HG03066 (cell line): ENCODE data around the gene ELF2.
"Not testable (repeated sequence)": the region's sequence is repeated elsewhere in the genome, so short reads cannot be mapped to it uniquely, and the experiment has no call there.

Experiments
- ATAC-seq: cut with Tn5 transposase; IDR thresholded peaks from one replicate; pipeline ENCODE4 v1.9.1; 2021; ENCODE audit warnings: low read depth; ENCODE audit not compliant: unreplicated experiment

Gene ELF2

DNA sequence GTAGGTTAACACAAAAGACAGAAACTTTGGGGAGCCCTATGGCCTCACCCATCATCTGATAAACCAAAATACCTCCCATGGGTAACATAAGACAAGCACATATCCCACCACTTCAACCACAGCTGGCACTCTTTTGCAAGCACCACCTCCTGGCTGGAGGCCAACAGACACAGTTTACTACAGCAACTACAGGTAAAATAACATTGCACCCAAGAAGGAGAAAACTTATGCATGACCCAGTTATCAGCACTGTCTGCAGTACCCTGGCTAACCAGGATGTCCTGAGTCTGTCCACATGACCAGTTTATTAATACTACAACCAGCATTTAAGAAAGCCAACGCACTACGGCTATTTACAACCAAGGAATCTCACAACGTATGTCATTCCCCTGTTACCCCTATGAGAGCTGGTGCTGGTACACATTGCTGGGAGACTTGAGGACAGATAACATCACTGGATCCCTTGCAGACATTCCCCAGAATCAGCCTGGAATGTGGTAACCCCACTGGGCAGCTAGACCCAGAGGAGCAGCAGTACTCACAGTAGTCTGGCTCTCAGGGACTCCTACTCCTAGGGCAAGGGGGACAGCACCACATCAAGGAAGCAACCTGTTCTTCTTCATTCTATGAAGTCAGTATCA is 32.0 kb downstream of the ELF2 start:
- no peak for ATAC-seq

DNA sequence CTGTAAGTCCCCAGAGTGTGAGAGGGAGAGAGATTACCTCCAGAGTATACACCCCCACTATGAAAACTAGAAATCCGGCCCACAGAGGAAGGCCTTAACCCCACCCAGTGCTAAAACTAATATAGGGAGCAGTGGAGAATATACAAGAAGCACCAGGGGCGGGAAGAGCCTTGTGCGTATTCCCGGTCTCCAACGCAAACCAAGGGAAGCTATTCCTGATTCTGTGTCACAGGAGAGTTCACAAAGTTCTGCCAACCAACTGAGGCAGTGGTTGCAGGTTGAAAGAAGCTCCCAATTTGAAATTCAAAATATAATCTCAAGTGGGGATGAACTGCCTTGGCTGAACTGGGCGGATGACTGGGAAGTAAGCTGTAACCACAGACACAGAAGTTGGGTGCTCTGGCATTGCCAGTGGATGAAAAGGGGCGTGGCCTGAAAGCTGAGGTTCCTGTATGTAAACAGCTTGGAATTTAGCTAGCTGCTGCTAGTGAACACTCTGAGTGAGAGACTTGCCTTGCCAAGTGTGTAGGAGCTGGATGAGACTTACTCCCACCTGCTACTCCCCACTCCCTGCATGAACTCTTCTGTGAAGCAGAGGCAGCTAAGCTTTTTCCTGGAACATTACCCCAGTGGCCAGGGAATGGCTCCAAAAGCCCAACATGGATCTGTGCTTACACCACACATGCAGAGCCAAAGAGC is 32.7 kb downstream of the ELF2 start:
- ATAC-seq: no peak

DNA sequence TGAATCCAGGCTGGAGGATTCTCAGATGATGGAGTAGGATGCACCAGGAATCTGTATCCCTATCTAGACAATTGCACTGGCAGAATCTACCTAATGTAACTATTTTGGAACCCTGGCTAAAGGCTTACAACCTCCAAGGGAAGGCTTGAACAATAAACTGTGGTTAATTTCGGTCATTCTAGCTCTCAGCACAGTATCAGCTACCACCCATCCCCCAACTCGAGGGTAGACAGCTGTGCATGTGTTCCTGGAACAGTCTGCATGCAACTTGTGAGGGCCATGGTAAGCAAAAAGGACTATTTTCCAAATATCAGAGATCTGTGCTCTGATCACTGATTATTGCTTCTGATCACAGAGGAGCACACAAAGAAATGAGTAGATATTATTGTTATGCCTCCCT is 34.0 kb downstream of the ELF2 start:
- no peak for ATAC-seq

DNA sequence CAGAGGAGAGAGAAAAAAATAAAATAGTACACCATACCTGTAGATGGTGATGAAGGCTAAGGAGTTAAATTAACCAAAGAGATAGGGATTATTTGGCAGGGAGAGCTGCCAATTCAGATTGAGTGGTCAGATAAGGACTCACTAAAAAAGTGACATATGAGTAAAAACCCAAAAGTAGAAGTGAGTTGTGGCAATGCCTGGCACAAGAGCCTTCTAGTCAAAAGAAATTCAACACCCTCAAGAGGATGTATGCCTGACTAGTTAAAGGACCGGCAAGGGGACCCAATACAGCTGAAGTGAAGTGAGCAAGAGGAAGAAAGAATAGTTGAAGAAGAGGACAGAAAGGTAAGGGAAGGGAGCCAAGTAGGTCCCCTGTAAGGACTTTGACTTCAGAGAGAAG is 34.9 kb downstream of the ELF2 start:
- peak; percentile 67 for ATAC-seq

DNA sequence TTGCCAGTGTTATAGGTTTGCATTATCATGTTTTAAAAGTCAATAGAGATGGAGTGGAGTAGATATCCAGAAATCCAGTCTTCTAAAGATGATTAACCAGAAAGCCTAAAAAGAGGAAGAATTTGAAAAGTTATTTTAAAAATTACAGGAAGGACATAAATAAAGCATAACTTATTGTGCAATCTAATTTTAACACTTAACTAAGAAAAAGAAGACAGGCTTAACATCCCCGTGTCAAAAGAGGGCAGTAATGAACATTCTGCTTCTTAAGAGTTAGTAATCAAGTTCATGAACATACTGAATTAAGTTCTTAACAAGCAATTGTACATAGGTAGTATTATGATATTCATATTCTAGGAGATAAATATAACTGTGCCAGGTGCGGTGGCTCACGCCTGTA is 39.3 kb downstream of the ELF2 start:
- no peak for ATAC-seq

DNA sequence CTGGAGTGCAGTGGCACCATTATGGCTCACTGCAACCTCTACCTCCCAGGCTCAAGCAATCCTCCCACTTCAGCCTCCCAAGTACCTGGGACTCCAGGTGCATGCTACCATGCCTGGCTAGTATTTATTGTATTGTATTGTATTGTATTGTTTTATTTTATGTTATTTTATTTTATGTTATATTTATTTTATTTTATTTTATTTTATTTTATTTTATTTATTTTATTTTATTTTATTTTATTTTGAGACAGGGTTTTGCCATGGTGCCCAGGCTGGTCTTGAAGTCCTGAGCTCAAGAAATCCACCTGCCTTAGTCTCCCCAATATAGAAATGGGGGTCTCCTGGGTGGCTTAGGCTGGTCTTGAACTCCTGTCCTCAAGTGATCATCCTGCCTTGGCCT is 42.6 kb downstream of the ELF2 start:
- no peak for ATAC-seq

DNA sequence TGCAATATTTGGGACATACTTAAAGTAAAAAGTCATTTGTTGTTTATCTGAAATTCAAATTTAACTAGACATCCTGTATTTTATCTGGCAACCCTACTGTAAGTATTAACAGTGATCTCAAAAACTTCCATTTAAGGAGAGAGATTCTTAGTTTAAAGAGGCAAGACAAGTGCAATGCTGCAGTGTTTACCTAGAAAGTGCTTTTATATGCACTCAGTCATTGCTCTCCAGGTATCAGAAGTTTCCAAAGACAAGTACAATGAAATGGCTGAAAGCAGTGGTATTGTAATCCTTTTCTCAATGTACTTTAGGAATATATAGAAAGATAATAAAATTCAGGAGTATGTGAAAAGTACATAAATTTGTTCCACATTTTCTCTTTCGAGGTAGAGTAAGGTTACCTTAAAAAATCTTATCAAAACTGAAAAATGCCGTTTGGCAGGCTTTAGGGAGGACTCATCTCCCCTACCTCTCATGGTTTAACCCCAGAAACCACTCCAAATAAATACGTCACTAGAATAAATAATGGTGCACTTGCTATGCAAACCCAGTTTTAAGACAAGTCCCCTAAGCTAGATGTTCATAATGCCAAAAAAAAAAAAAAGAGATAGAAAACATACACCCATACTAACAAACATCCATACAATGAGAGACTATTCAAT is 45.7 kb downstream of the ELF2 start:
- ATAC-seq: no peak

DNA sequence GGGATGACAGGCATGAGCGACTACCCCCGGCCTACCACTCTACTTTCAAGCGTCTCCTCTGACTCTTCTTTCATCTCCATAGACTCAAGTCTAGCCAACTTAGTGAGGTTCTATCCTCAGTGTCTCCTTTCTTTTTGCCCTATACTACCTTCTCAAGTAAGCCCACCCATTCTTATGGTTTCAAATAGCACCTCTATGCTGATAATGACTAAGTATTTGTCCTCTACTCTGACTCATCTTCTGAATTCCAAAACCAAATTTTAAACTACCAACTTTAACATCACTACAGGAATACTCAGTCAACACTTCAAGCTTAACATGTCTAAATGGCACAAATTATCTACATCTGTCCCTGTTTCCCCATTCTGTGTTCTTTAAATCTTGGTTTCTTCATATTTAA is 47.8 kb downstream of the ELF2 start:
- no peak for ATAC-seq

DNA sequence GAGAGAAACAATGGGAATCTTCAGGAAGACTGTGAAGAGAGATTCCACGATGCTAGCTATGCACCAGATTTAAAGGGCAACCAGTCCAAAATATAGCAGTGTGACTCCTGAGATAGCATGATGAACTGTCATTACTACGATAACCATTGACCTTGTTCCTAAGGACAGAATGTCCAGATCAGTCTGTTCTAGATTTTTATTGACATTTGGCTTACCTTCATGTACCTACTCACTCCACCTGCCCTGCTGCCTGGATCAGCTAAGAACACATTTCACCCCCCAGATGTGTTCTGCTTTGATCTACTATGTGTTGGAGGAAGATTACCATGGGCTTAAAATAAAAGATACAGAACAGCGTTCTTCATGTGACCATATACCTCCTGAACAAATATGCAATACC is 50.1 kb downstream of the ELF2 start:
- no peak for ATAC-seq

DNA sequence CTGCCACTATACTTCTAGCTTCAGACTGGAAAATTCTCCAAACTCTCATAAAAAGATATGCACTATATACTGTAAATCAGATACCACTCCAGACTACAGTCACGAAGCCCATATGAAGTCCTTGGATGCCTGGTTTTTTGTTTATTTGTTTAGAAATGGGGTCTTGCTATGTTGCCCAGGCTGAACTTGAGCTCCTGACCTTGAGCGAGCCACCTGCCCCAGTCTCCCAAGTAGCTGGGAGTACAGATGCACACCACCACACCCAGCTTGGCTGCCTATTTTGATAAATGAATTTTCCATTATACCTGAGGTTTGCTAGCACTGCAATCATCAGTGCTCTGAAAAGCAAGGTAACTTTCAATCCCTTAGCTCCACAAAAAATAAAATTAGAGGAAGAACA is 53.1 kb downstream of the ELF2 start:
- no peak for ATAC-seq

DNA sequence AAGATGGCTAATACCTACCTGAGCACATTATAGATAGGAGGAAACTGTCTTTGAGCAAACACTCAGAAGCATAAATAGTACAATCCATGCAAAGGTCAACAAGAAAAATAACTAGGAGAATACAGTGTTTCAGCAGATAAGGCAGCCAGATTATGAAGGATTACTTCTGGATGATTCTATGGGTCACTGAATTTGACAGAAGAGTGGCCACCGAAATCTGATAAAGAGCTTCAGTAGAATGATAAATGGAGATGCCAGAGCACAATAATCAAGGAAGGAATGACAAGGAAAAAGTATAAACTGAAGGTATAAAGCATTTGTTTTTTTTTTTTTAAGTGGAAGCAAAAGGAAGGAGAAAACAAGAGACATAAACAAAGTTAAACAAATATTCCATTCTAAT is 58.7 kb downstream of the ELF2 start:
- ATAC-seq: no peak

DNA sequence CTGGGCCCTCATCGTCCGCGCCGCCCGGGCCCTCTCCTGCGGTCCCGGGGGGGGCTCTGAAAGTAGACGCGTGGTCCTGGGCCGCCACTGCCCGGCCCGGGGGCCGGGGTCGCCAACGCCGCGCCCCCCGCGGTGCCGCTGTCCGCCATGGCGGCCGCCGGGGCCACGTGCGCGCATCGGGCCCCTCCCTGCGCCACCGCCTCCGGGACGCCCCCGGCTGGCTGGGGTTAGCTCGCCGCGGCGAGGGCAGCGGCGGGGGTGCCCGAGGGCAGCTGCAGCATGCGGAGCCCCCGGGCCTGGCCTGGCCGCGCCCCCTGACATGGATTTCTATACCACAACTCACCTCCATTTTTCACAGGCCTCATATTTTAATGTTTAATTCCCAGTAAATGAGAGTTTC is 61.8 kb downstream of the ELF2 start:
- no peak for ATAC-seq

DNA sequence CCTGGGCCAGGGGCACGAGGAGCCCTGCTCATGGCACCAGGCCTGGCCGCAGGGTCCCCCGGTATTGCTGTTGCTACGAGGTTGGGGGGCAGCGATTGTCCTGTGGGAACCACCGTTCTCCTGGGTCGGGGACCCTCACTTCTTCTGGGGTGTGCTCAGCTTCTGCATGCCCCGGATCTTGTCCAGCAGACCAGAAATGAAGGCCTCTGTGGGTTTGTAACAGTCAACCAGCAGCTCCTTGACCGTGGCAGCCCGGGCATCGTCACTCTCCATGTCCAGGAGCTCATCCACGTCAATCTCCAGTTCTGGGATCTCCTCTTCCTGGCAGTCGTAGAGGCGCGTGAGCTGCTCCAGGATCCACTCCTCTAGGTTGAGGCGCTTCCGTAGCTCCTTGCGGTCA is 62.2 kb downstream of the ELF2 start:
- ATAC-seq: not testable (repeated sequence)

DNA sequence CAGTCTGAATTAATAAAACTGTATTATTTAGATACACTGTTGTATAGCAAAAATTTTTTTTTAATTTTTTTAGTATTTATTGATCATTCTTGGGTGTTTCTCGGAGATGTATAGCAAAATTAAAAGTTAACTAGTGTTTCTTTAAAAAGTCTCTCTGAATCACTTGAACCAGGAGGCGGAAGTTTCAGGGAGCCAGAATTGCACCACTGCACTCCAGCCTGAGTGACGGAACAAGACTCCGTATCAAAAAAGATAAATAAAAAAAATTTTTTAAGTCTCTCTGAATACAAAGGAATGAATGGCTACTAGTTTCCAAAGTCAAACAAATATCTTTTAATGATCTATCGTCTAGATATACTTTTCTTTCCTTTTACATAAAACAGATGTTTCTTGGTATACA is 64.4 kb downstream of the ELF2 start:
- no peak for ATAC-seq

DNA sequence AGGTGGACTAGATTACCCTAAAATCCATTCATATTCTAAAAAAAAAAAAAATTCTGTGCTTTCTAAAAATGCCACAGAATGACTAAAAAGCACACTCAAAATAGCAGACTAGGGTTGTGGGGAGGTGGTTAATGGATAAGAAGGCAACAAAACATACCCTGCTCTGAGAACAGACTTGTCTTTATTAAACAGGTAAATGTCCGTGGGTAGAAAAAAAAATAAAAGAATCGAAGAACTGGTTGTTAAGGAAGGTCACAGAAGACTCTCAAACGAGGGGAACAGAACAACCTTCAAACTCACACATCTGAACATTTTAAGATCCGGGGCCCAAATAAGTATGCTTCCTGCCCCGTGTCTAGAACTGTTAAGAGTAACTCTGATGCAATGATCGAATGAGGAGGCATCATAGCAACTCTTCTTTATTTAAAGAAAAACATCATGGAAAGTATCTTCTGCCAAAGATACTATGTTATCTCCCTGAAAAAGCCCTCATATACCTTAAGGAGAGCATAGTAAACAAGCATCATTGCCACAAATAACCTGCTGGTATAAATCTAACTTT is 68.4 kb downstream of the ELF2 start:
- no peak for ATAC-seq

DNA sequence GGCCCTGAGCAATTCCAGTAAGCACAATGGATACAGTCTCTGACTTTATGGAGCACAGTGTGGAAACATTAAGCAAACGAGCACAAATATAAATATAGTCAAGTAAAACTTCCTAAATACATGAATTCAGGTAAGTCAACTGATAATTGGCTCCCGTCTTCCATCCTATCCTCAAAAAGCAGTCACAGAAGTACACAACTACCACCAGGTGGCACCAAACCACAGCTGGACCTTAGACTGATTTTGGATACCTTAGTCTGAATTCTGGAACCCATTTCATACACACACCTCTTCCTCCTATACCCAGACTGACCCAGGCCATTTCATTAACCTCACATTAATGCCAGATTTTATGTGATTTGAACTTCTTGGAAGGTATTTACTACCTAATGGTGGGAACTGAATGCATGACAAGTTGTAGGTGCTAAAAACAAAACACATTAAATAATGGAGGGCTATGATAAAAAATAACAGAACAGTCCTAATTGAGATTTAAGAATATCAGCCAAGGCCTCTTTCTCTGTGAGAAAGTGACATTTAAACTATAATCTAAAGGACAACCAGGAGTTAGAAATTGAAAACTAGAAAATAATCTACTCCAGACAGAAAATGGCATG is 77.5 kb downstream of the ELF2 start:
- ATAC-seq: peak; percentile 91

DNA sequence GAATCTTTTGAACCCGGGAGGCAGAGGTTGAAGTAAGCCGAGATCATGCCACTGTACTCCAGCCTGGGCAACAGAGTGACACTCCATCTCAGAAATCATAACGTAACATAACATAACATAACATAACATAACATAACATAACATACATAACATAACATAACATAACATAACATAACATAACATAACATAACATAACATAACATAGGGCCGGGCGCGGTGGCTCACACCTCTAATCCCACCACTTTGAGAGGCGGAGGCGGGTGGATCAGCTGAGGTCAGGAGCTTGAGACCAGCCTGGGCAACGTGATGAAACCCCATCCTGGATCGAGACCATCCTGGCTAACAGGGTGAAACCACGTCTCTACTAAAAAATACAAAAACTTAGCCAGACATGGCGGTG is 84.7 kb downstream of the ELF2 start:
- ATAC-seq: no peak

DNA sequence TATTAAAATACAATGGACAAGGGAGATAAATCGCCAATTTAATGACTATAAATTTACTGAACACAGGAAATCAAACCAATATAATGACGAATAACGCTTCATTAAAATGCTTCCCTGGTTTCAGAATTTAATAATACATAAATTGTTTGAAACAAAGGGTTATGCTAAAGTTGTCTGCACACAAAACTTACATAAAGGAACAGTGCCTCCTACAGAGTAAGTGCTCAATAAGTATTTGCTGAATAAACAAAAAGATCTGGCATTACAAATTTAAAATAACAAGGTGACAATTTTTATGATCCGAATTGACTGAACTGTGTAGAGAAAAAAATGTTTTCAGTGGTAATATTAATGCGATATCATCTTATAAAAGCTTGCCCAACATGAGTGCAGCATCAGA is 91.9 kb downstream of the ELF2 start:
- no peak for ATAC-seq

DNA sequence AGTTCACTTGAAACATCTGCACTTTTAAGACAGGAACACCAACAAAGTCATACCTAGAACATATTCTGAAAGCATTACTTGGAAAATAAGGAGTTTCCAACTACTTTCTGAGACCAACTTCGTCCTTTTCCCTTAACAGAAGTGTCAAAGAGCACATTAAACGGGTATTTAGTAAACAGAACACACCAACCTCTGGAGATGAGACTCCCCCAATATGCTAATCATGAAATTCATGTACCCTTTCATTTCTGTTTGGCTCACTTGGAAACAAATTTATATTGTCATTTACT is 92.3 kb downstream of the ELF2 start:
- ATAC-seq: no peak

DNA sequence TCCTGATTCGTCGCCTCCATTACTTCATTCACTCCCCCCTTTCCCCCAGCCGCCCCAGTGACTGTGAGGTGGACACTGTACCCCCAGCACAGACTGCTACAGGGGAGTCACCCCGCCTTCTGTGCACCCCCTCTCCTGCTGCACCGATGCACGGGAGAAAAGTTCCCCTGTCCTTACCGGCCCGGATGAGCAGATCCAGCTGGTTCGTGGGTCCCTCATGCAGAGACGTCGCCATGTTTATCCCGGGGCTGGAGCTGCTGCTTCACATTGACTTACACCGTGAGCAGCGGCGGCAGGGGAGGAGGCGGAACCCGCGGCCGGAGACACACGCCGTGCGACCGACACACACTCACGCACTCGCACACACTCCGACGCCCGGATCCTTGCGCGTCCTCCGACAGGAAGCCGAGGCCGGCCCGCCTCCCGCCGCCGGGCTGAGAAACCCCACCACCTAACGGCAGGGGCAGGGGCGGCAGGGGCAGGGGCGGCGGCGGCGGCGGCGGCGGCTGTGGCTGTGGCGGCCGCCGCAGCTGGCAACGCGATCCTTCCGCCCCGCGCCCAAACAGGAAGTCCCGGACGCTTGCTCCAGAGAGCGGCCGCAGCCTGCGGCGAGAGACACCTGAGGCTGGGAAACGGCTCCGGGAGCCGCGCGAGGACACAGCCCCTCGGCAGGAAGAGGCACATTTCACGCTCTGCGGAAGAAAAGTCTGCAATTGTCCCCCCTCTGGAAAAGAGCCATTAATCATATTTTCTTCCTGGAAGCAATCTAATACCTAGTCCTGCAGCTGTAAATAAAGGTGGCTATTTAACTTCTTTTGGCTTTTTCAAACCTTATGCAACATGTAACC is 92.8 kb downstream of the ELF2 start:
- ATAC-seq: peak; percentile 55

DNA sequence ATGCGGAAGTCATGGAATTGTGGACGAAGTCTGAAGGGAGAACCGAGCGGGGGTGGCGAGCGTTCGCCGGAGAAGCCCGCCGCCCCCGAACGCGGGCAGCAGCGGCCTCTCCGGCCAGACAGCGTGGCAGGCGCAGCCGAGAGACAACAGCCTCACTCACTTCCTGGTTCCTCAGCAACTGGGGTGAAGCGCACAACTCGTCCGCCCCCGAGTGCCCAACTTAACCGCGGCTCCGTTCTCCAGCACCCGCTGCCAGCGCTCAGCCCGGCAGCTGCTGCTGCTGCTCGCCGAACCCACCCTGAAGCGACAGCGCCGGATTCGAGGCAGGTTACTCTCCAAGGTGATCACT is 93.4 kb downstream of the ELF2 start:
- peak; percentile 28 for ATAC-seq
